Uterus (tissue), 2 donors: Measurements from ENCODE around the gene CTDSPL2.

Experiments used
- POLR2A ChIP-seq, 2 donors: fragments of 450-650 bp; IDR thresholded peaks; one replicate each; pipeline ENCODE4 v1.6.1; 2016; ENCODE audit warnings: antibody characterized with exemption in 2 of 2, mild to moderate bottlenecking in 1 of 2, moderate library complexity in 1 of 2
- TF ChIP-seq, protein P1 (sequence below), 4 experiments: fragments of 200-600 bp in 2 of 4; fragments of 450-650 bp in 2 of 4; sonication (generic) in 2 of 4; IDR thresholded peaks; one replicate each; pipeline ENCODE4 v1.5.1; 2016 to 2019; ENCODE audit warnings: antibody characterized with exemption in 4 of 4, mild to moderate bottlenecking in 2 of 4, moderate library complexity in 1 of 4

DNA sequence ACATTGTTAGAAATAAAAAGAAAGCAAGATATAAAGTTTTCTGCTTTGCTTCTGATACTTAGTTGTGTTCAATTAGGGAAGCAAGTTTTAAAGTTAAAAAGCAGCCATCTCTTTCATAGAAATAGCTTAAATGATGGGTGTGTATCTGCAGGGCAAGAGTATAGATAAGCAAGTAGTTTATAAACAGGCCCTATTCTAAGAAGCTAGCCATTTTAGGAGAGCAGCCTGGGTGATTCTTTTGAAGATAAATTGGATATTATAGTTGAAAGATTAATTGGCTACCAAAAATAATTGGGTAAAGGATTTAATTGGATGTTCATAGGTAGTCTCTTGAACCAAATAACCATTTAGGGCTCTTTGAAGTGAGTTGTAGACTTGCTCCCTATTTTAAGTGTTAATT is 115.2 kb downstream of the CTDSPL2 start:
- TF ChIP-seq, protein P1, sequence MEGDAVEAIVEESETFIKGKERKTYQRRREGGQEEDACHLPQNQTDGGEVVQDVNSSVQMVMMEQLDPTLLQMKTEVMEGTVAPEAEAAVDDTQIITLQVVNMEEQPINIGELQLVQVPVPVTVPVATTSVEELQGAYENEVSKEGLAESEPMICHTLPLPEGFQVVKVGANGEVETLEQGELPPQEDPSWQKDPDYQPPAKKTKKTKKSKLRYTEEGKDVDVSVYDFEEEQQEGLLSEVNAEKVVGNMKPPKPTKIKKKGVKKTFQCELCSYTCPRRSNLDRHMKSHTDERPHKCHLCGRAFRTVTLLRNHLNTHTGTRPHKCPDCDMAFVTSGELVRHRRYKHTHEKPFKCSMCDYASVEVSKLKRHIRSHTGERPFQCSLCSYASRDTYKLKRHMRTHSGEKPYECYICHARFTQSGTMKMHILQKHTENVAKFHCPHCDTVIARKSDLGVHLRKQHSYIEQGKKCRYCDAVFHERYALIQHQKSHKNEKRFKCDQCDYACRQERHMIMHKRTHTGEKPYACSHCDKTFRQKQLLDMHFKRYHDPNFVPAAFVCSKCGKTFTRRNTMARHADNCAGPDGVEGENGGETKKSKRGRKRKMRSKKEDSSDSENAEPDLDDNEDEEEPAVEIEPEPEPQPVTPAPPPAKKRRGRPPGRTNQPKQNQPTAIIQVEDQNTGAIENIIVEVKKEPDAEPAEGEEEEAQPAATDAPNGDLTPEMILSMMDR (IDR thresholded peaks at IDR 0.05), result no peak
- no peak for TF ChIP-seq POLR2A (IDR thresholded peaks at IDR 0.05)
